IMR-90 (cell line): ENCODE data around the gene ADCYAP1R1.

Experiments
- MAFK ChIP-seq: IDR thresholded peaks from 2 replicates; pipeline ENCODE4 v1.6.1; 2012; ENCODE audit warnings: low read depth, low read length, improper control_type of control experiment
- RAD21 ChIP-seq: IDR thresholded peaks from 2 replicates; pipeline ENCODE4 v1.6.1; 2012; ENCODE audit warnings: low read length, improper control_type of control experiment
- TF ChIP-seq, protein P1 (sequence below): conservative IDR thresholded peaks from 2 replicates; pipeline ENCODE4 v1.5.1; 2012; ENCODE audit warnings: mild to moderate bottlenecking, low read depth, low read length, improper control_type of control experiment

DNA sequence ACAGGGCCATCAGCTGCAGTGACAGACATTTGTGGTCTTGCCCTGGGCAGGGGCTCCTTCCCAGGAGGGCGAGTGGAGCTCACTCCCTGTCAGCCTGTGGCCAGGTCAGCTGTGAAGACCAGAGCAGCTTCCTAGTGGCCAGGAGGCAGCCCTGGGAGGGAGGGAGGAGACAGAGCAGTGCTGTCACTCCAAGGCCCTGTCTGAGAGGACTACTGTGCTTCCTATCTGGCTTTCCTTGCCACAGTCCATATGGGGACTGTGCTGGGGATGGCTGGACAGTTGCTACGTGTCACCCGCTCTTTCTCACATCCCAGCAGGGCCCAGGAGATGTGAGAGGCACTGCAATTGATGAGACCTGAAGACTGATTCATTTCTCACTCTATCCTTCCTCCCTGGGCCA lies 15.2 kb upstream of the ADCYAP1R1 start:
- TF ChIP-seq, protein P1, sequence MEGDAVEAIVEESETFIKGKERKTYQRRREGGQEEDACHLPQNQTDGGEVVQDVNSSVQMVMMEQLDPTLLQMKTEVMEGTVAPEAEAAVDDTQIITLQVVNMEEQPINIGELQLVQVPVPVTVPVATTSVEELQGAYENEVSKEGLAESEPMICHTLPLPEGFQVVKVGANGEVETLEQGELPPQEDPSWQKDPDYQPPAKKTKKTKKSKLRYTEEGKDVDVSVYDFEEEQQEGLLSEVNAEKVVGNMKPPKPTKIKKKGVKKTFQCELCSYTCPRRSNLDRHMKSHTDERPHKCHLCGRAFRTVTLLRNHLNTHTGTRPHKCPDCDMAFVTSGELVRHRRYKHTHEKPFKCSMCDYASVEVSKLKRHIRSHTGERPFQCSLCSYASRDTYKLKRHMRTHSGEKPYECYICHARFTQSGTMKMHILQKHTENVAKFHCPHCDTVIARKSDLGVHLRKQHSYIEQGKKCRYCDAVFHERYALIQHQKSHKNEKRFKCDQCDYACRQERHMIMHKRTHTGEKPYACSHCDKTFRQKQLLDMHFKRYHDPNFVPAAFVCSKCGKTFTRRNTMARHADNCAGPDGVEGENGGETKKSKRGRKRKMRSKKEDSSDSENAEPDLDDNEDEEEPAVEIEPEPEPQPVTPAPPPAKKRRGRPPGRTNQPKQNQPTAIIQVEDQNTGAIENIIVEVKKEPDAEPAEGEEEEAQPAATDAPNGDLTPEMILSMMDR = no peak
- no peak for TF ChIP-seq MAFK
- no peak for TF ChIP-seq RAD21
